GM21576 (cell line): ENCODE results near the gene IDUA.

Source experiments
- ATAC-seq: cut with Tn5 transposase; IDR thresholded peaks from one replicate; pipeline ENCODE4 v1.9.1; 2021; ENCODE audit warnings: mild to moderate bottlenecking, moderate library complexity; ENCODE audit not compliant: unreplicated experiment

IDUA gene

DNA sequence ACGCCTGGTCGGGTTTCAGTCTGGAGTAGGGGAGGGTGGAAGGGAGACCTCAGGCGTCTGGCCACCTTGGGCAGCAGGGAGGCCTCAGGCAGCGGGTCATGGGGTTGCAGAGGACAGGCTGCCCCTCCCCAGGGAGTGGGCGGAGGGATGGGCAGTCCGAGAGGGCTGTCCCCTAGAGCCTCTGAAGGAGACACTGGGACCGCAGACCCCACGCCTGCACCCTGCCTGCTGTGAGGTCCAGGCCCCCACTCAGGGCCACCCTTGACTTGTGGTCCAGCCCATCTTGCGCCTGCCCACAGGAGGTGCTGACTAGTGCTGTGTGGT, 41.0 kb downstream of the IDUA start:
- no peak for ATAC-seq

GRCh38 chr4:1028574-1029220, 41.9 kb downstream of the IDUA start:
- no peak for ATAC-seq

GRCh38 chr4:1029529-1029928, 42.7 kb downstream of the IDUA start:
- no peak for ATAC-seq

GRCh38 chr4:1030031-1030430, 43.2 kb downstream of the IDUA start:
- no peak for ATAC-seq

DNA sequence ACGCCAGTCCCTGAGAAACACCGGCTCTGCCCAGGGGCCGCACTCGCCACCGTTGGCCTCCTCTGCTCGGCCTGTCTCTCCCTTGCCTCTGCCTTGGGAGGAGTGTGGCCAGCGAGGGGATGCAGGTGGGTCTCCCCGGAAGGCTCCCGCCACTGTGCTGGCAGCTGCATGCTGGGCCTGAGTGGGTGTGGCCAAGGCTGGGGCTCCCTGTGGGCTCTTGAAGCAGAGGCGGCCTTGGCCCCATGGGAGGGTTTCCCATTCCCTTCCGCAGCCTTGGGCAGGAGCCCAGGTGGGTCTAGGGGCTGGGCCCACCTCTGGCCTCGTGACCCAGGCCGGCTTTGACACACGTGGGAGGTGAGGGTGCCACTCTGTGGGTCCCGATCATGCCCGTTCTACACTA, 43.7 kb downstream of the IDUA start:
- ATAC-seq, result no peak

- no peak for ATAC-seq
Measured at GRCh38 chr4:1031346-1031745, 44.5 kb downstream of the IDUA start.

DNA sequence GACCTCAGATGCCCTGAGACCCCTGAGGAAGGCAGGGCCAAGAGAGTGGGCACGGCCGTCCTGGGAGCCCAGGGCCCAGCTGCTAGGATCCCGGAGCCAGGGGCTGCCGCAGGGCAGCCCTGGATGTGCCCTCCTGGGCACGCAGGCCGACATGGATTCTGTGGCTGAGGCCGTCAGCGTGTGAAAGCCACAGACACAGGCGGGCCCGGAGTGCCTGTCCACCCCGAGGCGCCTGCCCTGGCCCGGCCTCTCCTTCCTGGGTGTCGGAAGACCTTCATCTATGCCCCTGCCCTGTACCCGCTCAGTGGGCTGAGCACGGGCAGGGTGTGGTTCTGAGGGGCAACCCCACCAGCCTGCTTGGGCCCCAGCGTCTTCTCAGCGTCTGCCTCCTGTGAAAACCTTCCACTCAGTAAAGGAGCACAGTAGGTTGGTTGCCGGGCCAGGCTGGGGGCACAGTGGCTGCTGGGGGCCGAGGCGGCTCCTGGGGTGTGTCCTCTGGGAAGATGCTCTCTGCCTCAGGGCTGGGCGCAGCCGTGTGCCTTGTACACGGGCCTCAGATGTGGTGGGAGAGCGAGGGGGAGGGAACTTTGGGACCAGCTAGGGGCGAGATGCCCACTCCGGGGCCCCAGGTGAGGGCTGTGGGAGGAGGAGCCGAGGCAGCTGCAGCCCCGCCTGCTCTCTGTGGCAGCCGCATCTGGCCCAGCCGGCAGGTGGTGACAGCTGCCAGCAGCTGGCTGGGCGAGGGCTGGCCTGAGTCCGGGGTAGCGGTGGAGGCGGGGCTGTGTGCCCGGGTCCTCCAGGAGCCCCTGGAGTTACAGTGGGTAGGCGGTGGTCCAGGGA, 45.3 kb downstream of the IDUA start:
- ATAC-seq, result no peak

DNA sequence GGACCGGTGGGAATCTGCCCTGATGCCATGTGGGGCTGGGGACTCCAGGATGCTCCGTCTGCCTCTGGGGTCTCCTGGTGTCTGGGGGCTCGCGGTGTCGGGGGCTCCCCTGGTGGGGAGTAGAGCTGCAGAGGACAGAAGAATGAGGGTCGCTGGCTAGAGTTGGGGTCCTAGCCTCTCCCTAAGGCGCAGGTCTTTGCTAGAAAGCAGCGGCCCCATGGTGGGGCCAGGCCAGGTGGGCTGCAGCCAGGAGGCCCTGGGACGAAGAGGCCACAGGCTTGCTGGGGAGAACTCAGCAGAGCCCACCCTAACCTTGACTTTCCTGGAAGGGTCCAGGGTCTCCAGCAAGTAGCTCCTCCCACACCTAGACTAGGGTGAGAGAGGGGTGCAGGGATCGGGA, 46.0 kb downstream of the IDUA start:
- no peak for ATAC-seq

DNA sequence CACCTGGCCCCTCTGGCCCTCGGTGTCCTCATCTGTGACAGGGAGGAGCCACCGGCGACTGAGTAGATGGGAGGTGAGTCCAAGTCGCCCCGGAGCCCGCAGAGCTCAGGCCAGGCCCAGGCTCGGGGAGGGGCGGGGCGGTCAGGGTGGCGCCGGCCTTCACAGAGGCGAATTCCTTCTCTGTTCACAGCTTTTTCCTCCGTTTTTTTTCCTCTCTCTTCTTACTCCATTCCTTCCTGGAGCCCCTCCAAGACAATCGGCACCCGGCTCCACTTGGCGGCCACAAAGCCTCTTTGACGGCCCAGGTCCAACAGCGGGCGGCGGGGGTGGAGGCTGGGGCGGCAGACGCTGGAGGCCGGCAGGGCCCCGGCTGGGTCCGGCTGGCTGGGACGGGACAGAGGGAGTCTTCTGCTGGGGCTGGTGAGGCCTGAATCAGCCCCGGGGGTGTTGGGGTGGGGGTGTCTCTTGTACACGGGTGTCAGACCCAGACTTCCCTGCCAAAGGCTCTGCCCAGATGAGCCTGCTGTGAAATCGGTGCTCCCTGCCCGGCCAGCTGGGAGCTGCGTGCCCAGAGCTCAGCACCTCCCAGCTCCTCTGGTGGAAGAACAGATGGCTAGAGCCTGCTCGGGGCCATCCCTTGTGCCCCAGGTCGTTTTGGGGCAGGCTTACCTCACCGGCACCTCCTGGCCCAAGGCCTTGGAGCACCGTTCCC, 47.2 kb downstream of the IDUA start:
- no peak for ATAC-seq

GRCh38 chr4:1035510-1035909, 48.7 kb downstream of the IDUA start:
- no peak for ATAC-seq

- no peak for ATAC-seq
Measured at GRCh38 chr4:1036095-1036494, 49.3 kb downstream of the IDUA start.

DNA sequence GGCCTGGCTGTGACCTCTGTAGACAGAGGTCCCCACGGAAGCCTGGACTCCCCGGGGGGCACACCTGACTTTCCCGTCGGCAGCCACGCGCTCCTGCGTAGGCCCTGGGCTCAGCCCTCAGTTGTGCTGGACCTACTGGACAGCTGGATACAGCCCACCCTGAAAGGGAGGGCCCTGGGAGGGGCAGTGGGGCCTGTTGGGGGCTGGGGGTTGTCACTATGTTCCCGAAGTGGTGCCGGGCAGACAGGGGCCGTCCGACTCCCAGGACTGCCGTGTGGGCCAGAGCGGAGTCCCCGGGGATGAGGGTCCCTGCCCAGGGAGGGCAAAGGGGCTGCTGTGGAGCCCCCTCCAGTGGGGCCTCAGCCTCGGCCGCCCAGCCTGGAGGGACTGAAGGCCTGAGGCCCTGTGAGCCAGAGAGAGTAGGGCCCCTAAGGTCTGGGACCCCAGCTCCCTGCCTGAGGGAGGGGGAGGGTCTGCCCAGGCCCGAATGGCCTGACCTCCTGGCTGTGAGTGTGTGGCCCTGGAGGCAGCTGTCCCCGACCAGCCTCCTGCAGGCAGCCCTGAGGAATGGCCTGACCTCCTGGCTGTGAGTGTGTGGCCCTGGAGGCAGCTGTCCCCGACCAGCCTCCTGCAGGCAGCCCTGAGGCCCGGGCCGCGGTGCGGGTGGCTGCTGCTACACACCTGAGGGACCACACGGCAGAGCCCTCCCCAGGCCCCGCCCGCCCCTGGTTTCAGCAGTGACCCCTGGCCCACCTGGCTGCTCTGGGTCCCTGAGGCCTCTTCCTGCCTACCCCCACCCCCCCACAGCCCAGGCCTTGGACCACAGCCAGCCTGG, 50.3 kb downstream of the IDUA start:
- no peak for ATAC-seq

- no peak for ATAC-seq
Measured at GRCh38 chr4:1038948-1039492, 52.2 kb downstream of the IDUA start.

GRCh38 chr4:1039493-1040343, 52.9 kb downstream of the IDUA start:
- ATAC-seq, result no peak

DNA sequence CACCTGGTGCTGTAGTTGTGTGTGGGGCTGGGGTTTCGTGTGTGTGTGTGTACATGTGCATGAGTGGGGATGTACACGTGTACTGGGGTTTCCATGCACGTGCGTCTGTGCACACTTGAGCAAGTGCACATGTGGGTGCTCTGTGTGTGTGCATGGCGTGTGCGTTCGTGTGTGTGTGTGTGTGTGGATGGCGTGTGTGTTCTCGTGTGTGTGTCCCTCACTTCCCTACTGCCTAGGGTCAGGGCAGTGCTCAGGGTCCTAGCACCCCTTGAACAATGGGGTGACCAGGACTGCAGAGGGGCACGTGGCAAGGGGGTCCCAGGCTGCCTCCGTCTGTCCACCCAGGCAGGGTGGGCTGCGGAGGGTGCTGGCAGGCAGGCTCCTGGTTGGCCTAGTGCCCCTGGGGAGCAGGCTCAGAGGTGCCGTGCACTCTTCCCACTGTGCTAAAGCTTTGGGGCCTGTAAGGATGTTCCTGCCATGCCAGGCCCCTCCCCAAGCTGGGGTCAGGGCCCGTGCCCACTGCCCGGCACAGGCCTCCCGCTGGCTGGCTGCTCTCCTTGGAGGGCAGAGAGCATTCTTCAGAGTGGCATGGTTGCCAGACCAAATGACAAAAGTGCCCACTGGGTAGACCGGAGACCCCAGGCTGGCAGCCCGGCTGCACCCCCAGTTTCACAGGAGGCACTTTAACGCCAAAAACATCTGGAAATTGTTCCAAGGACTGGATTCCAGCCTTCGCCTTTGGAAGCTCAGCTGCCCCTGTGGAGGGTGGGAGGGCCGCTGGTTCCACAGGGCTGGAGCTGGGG, 53.7 kb downstream of the IDUA start:
- no peak for ATAC-seq

GRCh38 chr4:1041147-1041935, 54.5 kb downstream of the IDUA start:
- no peak for ATAC-seq

DNA sequence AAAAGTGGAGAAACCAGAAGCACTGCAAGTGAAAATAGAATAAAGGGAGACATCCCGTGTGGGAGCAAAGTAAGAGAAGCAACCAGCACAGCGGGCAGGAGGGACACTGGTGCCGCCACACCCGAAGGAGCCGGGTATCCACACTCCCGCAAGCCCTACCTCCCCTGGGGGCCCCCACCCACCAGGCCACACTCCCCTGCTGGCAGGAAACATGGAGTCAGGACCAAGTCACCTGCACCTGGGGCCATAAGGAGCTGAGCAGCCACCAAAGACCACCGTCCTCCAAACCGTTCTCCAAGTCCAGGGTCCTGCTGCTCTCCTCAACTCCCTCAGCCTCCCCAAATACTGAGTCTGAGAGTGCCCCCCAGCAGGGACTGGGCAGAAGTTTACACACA, 55.1 kb downstream of the IDUA start:
- ATAC-seq, result no peak

GRCh38 chr4:1042352-1043055, 55.7 kb downstream of the IDUA start:
- ATAC-seq, result no peak
